Ovary (tissue), 9 donors: ENCODE data around the gene ZNF821. TPM values are rescaled to one million over a fixed set of nuclear protein-coding genes. Genes with fewer than 3 reads are reported as not detected.

Experiments used
- DNase-seq, 5 donors: peaks; one replicate each; pipeline ENCODE4 v3.0.0-alpha.2; 2019 to 2020
- H3K27ac ChIP-seq, 2 donors: fragments of 200-600 bp; one replicate each; pipeline versions ENCODE4 v1.5.1 to v1.8.0; 2019 to 2022
- H3K27me3 ChIP-seq: fragments of 200-600 bp; one replicate; pipeline ENCODE4 v1.8.0; 2022
- H3K36me3 ChIP-seq: fragments of 200-600 bp; sonication (generic); one replicate; pipeline ENCODE4 v1.5.1; 2019
- H3K4me1 ChIP-seq: one replicate; pipeline ENCODE4 v1.8.1; 2013; ENCODE audit warnings: mild to moderate bottlenecking, moderate library complexity; ENCODE audit not compliant: insufficient read depth
- H3K4me3 ChIP-seq: fragments of 200-600 bp; sonication (generic); one replicate; pipeline ENCODE4 v1.5.1; 2017
- H3K9me3 ChIP-seq, 2 donors: fragments of 200-600 bp in 1 of 2; sonication (generic) in 1 of 2; one replicate each; pipeline versions ENCODE4 v1.5.1 to v1.8.1; 2013 to 2019; ENCODE audit warnings: mild to moderate bottlenecking in 1 of 2, moderate library complexity in 1 of 2
- EP300 ChIP-seq: sonication (generic); formaldehyde crosslinking; IDR thresholded peaks from one replicate; pipeline ENCODE4 v1.6.1; 2017; ENCODE audit warnings: antibody characterized with exemption
- POLR2A ChIP-seq: fragments of 450-650 bp; IDR thresholded peaks from one replicate; pipeline ENCODE4 v1.6.1; 2017; ENCODE audit warnings: antibody characterized with exemption, mild to moderate bottlenecking, moderate library complexity
- WGBS, 3 donors: extraction: QIAGEN DNeasy Blood & Tissue Kit in 1 of 3; methylation state at CpG; one replicate each; pipeline versions ENCODE4 v1.1.5 to v1.1.7; 2013 to 2017; 5-methylcytosine and 5-hydroxymethylcytosine counted together
- intact Hi-C, 4 donors: fragments of 100-400 bp; cut with DNase I; formaldehyde crosslinking; loops; one replicate each; pipeline versions ENCODE4 v1.11.0 to v1.15.1; 2022 to 2023
- polyA plus RNA-seq, 2 donors: library from polyadenylated mRNA; stranded (reverse); fragments of 200-250 nt in 1 of 2; fragments of 350-450 nt in 1 of 2; fragmentation: Illumina TruSeq in 1 of 2; extraction: RNeasy Lipid Tissue Mini Kit (QIAGEN cat#74804) in 1 of 2; gene quantifications; one replicate each; pipeline ENCODE4 v1.2.3, GENCODE V29; 2013 to 2014
- total RNA-seq, 7 donors: library from RNA; depleted of rRNA in 2 of 7; stranded (reverse); fragments of >200 nt in 2 of 7; fragmentation: NEBNext Ultra II Directional in 3 of 7; extraction: Animal tissue kit (Norgen Biotek cat#: 25700) in 3 of 7; gene quantifications; one replicate each; pipeline versions ENCODE4 v1.1.0 to v1.2.4, GENCODE V29; 2016 to 2023
- TF ChIP-seq, protein P1 (sequence below), 3 donors: fragments of 450-650 bp in 2 of 3; fragments of 200-600 bp in 1 of 3; IDR thresholded peaks; one replicate each; pipeline versions ENCODE4 v1.5.1 to v1.8.0; 2016 to 2022; ENCODE audit warnings: antibody characterized with exemption in 3 of 3, mild to moderate bottlenecking in 1 of 3
- donor health status: DM: no; HTN: no; CAD: no; lungs with moderate emphysema.
- donor health status: DM: no; HTN: no; CAD: no.
- donor health status: Bipolar disorder and iron deficiency.
- donor health status: DM: yes; HTN: yes; CAD: no.
- donor health status: DM: no; HTN: no; CAD: no.
- donor health status: DM: yes; HTN: yes; CAD: no.

Gene ZNF821
- total and polyA plus RNA-seq, 9 donors = 7.6 to 14.1 (median 11.7) TPM

DNA sequence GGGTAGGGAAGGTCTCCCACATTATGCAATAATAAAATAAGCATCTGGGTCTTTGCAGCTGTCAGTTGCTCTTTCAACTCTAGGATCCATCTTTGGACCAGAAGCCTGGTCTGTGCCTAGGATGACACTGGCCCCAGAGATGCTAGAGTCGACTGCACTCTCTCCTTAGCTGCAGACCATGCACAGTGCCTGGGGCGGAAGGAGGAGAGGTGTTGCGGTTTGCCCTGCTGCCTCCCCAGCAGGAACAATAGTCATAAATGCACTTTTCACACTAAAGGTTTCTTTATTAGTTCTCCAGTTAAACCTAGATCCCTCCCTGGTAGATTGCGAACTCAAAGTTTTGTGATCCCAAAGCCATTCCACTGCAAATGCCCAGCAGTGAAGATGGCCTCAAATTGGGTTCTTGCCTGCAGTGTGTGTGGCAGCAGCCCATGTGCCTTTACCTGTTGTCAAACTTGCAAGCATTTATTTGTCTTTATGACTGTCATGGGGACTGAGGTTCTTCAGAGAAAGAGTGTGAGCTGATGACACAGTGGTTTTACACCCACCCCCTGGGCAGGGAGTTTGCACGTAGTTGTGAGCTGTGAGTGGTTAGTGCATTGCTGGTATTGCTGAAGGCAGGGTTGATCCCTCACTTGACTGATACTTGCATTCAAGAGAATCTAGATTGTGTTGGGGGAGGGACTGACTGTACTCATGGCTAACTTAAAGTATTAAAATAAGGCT, 27.9 kb downstream of the ZNF821 start:
- intact Hi-C loops = no loop called here
- Histone ChIP-seq H3K4me1 (peaks cover 2% of the 10 kb centered on the region), H3K4me3 (no peak overlapping the region), H3K27ac (no peak overlapping the region), H3K27me3 (no peaks in the 10 kb centered on the region), H3K9me3 (no peaks in the 10 kb centered on the region), H3K36me3 (no peaks in the 10 kb centered on the region)
- no peak for DNase-seq
- 78 to 86% (median 81%) methylated on average over 5 of the region's 5 CpGs for WGBS, 3 donors
- TF ChIP-seq POLR2A (no peak), EP300 (no peak)
- TF ChIP-seq, protein P1, sequence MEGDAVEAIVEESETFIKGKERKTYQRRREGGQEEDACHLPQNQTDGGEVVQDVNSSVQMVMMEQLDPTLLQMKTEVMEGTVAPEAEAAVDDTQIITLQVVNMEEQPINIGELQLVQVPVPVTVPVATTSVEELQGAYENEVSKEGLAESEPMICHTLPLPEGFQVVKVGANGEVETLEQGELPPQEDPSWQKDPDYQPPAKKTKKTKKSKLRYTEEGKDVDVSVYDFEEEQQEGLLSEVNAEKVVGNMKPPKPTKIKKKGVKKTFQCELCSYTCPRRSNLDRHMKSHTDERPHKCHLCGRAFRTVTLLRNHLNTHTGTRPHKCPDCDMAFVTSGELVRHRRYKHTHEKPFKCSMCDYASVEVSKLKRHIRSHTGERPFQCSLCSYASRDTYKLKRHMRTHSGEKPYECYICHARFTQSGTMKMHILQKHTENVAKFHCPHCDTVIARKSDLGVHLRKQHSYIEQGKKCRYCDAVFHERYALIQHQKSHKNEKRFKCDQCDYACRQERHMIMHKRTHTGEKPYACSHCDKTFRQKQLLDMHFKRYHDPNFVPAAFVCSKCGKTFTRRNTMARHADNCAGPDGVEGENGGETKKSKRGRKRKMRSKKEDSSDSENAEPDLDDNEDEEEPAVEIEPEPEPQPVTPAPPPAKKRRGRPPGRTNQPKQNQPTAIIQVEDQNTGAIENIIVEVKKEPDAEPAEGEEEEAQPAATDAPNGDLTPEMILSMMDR (IDR thresholded peaks at IDR 0.05) = no peak

DNA sequence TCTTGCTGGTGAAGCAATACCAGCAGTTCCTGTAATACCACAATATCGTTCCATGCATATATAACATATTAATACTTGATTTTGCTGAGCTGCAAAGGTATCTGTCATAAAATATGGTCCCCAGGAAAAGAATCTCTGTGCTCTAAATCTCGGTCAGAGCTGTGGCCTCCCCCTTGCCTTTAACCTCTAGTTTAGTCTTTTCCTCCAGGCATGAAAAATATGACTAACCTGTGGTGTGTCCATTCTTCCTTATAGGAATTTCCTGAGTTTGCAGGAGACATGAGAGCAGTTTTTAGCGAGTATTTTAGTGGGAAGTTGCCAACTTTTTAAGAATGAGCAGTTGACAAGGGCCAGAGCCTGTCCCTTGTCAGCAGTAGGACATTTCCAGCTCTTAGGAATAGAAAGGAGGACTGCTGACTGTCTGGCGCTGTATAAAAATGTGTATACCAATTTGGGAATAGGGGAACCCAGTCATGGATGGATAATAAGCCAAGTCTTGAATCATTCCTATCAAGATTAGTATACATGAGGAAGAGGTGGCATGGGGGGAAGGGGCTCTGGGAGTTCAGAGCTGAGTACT, 29.5 kb downstream of the ZNF821 start:
- no peak for DNase-seq
- intact Hi-C loops = no loop called here
- WGBS, 3 donors = 87 to 90% (median 89%) methylated on average over 4 of the region's 4 CpGs
- Histone ChIP-seq H3K27me3 (no peaks in the 10 kb centered on the region), H3K4me1 (peaks cover 2% of the 10 kb centered on the region), H3K9me3 (no peaks in the 10 kb centered on the region), H3K4me3 (no peak overlapping the region), H3K36me3 (no peaks in the 10 kb centered on the region), H3K27ac (no peak overlapping the region)
- no peak for TF ChIP-seq POLR2A
- TF ChIP-seq, protein P1 (IDR thresholded peaks at IDR 0.05) = no peak
- no peak for TF ChIP-seq EP300

GRCh38 chr16:71853413-71853812, 30.6 kb downstream of the ZNF821 start:
- 79 to 89% (median 83%) methylated on average over 4 of the region's 4 CpGs for WGBS, 3 donors
- Histone ChIP-seq H3K4me3 (no peak overlapping the region), H3K9me3 (no peaks in the 10 kb centered on the region), H3K36me3 (no peaks in the 10 kb centered on the region), H3K4me1 (no peaks in the 10 kb centered on the region), H3K27ac (no peak overlapping the region), H3K27me3 (no peaks in the 10 kb centered on the region)
- no peak for DNase-seq
- intact Hi-C loops = no loop called here
- TF ChIP-seq, protein P1 (IDR thresholded peaks at IDR 0.05) = no peak
- no peak for TF ChIP-seq EP300

DNA sequence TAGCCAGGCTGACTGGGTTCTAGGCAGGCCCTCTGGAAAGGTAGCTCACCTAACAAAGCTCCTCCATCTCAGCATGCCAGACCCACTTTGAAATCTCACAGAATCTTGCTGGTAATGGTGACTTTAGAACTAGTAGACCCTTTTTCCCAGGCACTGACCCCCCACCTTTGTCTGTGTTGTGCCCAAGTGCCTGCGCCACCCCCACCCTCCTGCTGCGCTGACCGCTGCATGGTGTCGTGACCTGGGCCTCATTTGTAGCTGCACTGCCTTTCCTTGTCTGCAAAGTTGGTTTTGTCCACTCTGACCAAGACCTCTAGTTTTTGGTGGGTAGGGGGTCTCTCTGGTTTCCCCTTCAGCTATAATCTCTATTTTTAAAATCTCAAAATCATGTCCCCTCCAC, 31.4 kb downstream of the ZNF821 start:
- no peaks in the 10 kb centered on the region for H3K27me3 ChIP-seq
- no peak overlapping the region for H3K27ac ChIP-seq
- H3K36me3 ChIP-seq = no peaks in the 10 kb centered on the region
- no peak overlapping the region for H3K4me3 ChIP-seq
- H3K4me1 ChIP-seq = no peaks in the 10 kb centered on the region
- DNase-seq = no peak
- TF ChIP-seq POLR2A = no peak
- TF ChIP-seq, protein P1 (IDR thresholded peaks at IDR 0.05) = no peak
- TF ChIP-seq EP300 = no peak
- 97 to 98% (median 98%) methylated on average over 4 of the region's 4 CpGs for WGBS, 3 donors
- intact Hi-C loops = no loop called here
- no peaks in the 10 kb centered on the region for H3K9me3 ChIP-seq
